GM18951 (cell line): ENCODE data around the gene ZNF423.

Experiments used
- POLR2A ChIP-seq: IDR thresholded peaks from 4 replicates; pipeline ENCODE4 v1.6.1; 2011; ENCODE audit warnings: mild to moderate bottlenecking; ENCODE audit not compliant: insufficient read length, insufficient read depth; ENCODE audit errors: extremely low read depth
- in situ Hi-C: fragments of 300-500 bp; cut with MboI; formaldehyde crosslinking; loops from one replicate; pipeline ENCODE4 v1.12.0; 2022; ENCODE audit warnings: low sequenced_read_pairs, mixed read lengths, inconsistent platforms; ENCODE audit not compliant: unreplicated experiment

ZNF423 gene

GRCh38 chr16:49731911-49732310 is 124.0 kb downstream of the ZNF423 start:
- in situ Hi-C loops, result no loop called here
- no peak for TF ChIP-seq POLR2A

- no peak for TF ChIP-seq POLR2A
- in situ Hi-C loops, result no loop called here
Observed at GRCh38 chr16:49730772-49731171, 125.1 kb downstream of the ZNF423 start.

GRCh38 chr16:49727611-49728010 is 128.3 kb downstream of the ZNF423 start:
- in situ Hi-C loops, result no loop called here
- TF ChIP-seq POLR2A, result no peak

GRCh38 chr16:49726155-49726554 is 129.8 kb downstream of the ZNF423 start:
- in situ Hi-C loops, result no loop called here
- TF ChIP-seq POLR2A, result no peak

GRCh38 chr16:49725651-49726050 is 130.3 kb downstream of the ZNF423 start:
- in situ Hi-C loops, result no loop called here
- TF ChIP-seq POLR2A, result no peak

GRCh38 chr16:49724774-49725173 is 131.1 kb downstream of the ZNF423 start:
- in situ Hi-C loops, result no loop called here

GRCh38 chr16:49723310-49723709 is 132.6 kb downstream of the ZNF423 start:
- no peak for TF ChIP-seq POLR2A
- in situ Hi-C loops, result no loop called here

More at GRCh38 chr16:49724774-49725173, 131.1 kb downstream of the ZNF423 start:
- no peak for TF ChIP-seq POLR2A

- in situ Hi-C loops, result no loop called here
- TF ChIP-seq POLR2A, result no peak
Observed at GRCh38 chr16:49720225-49720624, 135.7 kb downstream of the ZNF423 start.

GRCh38 chr16:49717689-49718088 is 138.2 kb downstream of the ZNF423 start:
- TF ChIP-seq POLR2A, result no peak
- in situ Hi-C loops, result no loop called here

GRCh38 chr16:49716339-49716934 is 139.5 kb downstream of the ZNF423 start:
- no peak for TF ChIP-seq POLR2A
- in situ Hi-C loops, result no loop called here

GRCh38 chr16:49713770-49714169 is 142.1 kb downstream of the ZNF423 start:
- in situ Hi-C loops, result no loop called here
- no peak for TF ChIP-seq POLR2A

- in situ Hi-C loops, result no loop called here
- TF ChIP-seq POLR2A, result no peak
Observed at GRCh38 chr16:49712542-49712941, 143.4 kb downstream of the ZNF423 start.

- TF ChIP-seq POLR2A, result no peak
- in situ Hi-C loops, result no loop called here
Observed at GRCh38 chr16:49712106-49712505, 143.8 kb downstream of the ZNF423 start.

GRCh38 chr16:49709057-49709456 is 146.9 kb downstream of the ZNF423 start:
- TF ChIP-seq POLR2A, result no peak
- in situ Hi-C loops, result no loop called here

- TF ChIP-seq POLR2A, result no peak
- in situ Hi-C loops, result no loop called here
Observed at GRCh38 chr16:49708491-49708890, 147.4 kb downstream of the ZNF423 start.

- TF ChIP-seq POLR2A, result no peak
- in situ Hi-C loops, result no loop called here
Observed at GRCh38 chr16:49706620-49707355, 149.1 kb downstream of the ZNF423 start.
